Limb (tissue), 2 donors: Measurements from ENCODE around the gene GSTT2.

Experiments
- DNase-seq, 2 donors: peaks; one replicate each; pipeline ENCODE4 v3.0.0-alpha.2; 2016; ENCODE audit errors: extremely low spot score in 2 of 2

GSTT2 gene

DNA sequence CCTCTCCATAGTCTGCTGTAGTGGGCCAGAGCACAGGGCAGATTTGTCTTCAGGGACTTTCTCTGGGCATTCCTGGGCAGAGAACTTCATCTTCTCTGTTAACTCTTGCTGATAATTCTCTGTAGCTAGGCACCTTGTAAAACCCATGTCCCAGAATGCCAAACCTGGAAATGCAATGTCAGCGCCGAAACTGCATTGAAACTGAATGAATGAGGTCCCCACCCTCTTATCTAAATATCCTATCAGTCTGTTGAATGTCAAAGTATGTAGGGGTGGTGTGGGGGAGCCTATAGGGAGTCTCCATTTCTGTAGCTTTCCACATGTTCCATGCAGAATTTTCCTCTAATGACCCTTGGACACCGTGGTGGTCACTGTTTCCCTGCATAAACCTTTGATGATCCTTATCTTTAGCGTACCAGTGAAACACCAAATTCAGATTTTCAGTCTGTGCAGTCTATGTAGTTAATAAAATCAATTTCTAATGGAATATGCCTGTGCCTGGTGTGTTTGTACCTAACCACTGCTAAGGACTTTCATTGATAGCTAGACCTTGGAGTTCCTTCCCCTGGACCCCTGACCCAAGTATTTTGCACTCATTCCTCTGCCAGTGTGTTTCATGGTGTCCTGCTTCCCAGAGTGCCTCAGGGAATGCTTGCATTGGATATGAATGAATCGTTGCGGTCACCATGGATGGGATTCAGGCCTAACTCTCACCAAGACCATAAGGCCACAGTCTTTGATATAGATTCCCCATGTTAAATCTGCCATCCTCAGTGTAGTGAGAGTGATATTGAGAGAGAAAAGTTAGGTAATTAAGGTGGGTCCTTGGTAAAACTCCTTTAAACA is 28.7 kb downstream of the GSTT2 start:
- DNase-seq, result no peak

DNA sequence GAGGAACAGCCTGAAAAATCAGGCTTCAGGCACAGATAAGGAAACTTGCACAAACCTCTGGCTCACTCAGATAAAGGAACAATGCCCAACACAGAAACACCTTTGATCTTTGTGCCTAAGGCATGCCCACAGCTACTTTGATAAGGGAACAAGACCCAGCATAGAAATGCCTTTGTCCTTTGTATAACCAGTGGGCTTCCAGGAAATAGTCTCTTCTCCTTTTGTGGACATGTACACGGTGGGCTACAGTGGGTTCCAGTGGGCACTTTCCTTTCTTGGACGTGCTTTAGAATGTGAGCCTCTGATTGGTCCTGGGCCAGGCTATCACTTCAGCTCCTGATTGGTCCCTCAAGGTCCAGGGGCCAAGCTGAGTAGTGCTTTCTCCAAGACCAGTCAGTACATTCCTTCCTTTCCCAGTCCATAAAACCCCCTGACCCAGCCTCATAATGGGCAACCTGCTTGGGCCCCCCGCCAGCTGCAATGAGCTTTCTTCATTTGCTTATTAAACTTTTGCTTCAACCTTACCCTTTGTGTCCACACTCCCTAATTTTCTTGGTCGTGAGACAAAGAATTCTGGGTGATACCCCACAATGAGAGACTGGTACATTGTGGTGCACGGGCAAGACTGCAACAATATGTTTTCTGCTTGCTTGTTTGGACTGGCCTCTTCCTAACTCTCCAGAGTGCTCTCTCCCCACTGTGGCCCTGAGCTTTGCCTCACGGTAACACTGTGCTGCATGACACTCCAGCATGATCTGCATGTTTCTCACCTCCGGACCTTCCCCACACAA is 29.5 kb downstream of the GSTT2 start:
- no peak for DNase-seq

DNA sequence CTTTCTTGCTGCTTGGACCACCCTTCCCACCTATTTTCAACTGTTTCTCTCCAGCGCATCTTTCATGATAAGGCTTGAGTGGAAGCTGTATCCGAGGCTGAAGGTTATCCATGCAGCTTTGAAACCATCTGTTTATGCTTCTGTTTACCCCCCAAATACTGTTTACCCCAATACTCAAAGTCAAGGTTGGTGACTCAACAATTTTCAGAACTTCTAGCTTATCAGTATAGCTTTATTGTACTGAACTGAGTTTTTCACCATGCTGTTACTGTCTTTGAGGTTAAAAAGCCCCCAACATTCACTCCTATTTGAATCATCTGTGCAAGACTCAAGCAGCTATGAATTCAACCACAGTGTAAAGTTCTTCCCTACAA is 30.1 kb downstream of the GSTT2 start:
- DNase-seq, result no peak

DNA sequence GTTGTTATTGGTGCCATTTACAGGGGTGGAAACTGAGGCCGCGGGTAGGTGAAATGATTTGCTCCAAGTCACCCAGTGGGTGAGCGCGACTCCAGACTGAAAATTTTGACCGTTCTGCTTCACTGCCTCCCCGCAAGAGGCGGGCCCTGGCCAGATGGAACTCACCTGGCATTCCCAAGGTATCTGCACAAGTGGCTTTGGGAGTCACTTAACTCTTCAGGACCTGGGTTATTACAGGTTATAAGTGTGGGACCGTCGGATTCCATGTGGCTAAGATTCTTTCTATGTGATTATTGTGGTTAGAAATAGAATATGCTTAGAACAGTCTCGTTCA is 31.8 kb downstream of the GSTT2 start:
- DNase-seq, result peak in 1 of 2 donors; percentile 49

DNA sequence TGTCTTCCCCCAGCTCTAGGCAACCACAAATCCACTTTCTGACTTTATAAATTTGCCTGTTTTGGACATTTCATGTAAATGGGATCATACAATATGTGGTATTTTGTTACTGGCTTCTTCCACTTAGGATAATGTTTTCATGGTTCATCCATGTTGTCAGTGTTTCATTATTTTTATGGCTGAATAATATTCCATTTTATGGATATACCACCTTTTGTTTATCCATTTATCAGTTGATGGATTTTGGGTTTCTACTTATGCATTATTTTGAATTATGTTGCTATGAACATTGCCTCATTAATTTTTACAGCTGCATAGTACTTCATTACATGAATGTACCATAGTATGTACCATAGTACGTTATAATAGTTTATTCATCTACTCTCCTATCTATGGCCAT is 36.2 kb downstream of the GSTT2 start:
- no peak for DNase-seq

DNA sequence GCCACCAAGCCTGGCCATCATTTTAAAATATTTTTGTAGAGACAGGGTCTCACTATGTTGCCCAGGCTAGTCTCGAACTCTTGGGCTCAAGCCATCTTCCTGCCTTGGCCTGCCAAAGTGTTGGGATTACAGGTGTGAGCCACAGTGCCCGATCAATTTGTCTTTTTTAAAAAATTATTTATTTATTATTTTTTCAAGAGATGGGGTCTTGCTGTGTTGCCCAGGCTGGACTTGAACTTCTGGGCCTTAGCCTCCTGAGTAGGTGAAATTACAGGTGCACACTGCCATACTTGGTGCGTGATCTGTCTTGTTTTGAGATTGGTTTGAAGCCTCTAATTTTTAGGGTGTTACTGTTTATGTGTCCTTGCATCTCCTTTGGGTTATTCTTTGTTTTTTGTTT is 41.4 kb downstream of the GSTT2 start:
- DNase-seq, result no peak

DNA sequence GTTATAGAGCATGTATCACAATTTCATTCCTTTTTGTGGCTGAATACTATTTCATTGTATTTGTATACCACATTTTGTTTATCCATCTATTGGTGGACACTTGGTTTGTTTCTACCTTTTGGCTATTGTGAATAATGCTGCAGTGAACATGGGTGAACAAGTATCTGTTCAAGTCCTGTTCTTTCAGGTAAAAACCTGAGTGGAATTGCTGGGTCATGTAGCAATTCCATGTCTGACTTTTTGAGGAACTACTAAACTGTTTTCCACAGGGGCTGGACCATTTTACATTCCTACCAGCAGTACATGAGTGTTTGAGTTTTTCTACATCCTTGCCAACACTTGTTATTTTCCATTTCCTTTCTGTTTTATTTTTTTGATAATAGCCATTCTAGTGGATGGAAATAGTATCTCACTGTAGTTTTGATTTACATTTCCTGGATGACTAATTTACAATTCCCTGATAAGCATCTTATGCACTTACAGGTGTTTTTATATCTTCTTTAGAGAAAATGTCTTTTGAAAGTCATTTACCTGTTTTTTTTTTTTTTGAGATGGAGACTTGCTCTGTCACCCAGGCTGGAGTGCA is 43.4 kb downstream of the GSTT2 start:
- no peak for DNase-seq

DNA sequence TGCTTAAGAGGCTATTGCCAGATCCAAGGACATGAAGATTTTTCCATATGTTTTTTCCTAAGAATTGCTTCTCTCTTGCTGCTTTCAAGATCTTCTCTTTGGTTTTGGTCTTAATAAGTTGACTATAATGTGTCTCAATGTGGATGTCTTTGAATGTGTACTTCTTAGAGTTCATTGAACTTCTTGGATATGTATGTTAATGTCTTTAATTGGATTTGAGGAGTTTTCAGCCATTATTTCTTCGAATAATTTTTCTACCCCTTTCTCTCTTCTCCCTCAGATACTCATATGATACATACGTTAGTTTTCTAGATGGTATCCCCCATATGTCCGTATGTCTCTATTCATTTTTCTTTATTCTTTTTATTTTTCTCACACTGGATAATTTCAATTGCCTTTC is 44.4 kb downstream of the GSTT2 start:
- no peak for DNase-seq

DNA sequence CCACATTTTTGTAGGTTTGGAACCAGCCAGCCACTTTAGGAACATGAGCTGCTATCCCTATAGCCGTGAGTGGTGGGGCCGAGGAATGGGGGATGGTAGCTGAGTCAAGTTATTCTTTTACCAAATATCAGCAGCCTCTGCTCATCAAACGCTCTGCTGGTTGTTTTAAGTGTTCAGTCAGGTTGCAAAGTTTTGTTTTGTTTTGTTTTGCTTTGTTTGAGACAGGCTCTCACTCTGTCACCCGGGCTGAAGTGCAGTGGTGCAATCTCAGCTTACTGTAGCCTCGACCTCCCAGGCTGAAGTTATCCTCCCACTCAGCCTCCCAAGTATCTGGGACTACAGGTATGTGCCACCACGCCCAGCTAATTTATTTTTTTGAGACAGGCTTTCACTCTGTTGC is 45.5 kb downstream of the GSTT2 start:
- DNase-seq, result no peak

DNA sequence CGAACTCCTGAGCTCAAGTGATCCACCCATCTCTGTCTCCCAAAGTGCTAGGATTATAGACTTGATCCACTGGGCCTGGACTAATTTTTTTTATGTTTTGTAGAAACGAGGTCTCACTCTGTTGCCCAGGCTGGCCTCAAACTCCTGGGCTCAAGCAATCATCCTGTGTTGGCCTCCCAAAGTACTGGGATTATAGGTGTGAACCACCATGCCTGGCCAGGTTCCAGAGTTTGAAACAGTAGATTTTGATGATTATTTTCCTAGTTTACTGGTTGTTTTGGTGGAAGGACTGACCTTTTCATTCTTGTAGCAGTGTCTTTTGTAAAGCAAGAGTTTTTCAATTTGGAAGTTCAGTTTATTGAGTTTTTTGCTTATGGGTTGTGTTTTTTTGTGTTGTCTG is 46.1 kb downstream of the GSTT2 start:
- DNase-seq, result no peak

DNA sequence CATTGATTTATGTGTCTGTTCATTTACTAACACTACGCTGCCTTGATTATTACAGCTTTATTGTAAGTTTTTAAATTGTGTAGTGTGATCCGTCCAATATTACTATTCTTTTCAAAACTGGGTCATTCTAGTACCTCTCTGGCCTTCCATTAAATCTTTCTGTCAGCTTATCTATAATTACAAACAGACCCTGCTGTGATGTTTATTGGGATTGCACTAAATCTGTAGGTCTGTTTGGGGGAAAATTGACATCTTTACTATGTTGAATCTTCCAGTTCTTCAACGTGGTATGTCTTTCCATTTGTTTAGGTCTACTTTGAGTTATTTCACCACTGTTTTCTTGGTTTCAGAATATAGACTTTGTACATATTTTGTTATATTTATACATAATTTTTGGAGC is 46.8 kb downstream of the GSTT2 start:
- no peak for DNase-seq

DNA sequence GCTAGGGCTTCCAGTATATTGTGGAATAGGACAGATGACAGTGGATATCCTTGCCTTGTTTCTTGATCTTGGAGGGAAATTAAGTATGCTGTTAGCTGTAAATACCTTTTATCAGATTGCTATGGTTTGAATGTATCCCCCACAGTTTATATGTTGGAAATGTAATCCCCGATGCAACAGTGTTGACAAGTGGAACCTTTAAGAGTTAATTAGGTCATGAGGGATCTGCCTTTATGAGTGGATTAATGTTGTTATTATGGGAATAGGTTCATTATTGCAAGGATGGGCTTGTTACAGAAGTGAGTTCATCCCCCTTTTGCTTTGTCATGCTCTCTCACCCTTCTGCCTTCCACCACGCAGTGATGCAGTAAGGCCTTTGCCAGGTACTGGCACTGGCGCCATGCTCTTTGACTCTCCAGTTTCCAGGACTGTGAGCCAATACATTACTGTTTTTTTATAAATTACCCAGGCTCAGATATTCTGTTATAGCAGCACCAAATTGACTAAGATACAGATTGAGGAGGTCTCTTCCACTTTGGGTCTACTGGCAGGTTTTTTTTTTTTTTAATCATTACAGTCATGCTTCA is 47.5 kb downstream of the GSTT2 start:
- no peak for DNase-seq

DNA sequence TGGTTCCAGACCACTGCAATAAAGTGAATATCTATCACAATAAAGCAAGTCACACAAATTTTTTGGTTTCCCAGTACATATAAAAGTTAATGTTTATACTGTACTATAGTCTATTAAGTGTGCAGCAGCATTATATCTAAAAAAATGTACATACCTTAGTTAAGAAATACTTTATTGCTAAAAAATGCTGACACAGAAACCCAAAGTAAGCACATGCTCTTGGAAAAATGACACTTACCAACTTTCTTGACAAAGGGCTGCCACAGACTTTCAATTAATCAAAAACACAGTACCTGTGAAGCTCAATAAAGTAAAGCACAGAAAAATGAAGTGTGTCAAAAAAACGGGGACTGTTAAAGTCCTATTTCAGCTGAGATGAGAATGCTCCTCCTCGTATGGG is 48.1 kb downstream of the GSTT2 start:
- DNase-seq, result no peak

DNA sequence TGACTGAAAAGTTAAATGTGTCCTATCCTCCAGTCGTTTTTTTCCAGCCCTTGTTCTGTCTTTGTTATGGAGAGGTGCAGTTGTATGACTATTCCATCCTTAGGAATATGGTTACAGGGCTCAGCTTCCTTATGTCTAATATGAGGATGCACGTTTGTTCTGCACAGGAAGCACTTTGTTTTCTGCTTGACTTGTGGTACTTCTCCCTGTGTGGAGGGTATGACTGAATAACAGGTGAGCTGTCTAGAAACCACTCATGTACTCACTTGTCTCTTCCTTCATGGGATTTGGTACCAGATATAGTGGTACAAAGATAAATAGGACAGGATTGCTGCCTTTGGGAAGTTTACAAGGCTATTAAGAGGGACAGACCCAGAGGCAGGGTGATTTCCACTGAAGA is 48.6 kb downstream of the GSTT2 start:
- DNase-seq, result no peak

DNA sequence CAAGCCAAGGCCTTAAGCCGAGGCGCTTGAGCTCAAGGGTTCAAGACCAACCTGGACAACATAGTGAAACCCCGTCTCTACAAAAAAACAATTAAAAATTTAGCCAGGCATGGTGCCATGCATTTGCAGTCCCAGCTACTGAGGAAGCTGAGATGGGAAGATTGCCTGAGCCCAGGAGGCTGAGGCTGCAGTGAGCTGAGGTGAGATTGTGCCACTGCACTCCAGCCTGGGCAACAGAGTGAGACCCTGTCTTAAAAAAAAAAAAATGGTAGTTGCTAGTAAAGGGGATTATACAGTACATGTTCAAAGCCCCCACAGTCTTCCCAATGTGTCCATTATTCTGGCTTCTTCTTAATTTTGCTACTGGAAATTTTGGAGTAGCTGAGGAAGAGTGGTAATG is 49.4 kb downstream of the GSTT2 start:
- no peak for DNase-seq

DNA sequence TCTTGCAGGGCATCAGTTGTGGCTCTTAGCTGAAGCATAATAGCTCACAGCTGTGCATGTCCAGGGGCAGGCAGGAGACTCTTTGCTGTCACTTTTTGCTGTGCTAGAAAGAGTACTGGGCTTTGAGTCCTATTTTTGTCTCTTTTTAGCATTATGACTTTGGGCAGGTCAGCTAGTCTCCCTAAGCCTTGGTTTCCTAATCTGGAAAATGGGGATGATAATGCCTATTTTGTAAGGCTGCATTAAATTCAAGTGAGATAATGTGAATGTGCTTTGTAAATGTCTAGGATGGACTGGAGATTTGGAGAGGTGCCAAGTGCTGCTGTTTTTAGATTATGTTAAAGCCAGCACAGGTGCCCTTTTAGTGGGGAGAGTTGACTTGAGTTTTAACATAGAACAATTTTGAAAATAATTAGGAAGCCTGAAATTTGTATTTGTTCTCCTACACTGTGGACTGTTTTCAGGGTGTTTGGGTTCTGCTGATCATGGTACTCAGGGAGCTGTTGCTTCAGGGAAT is 50.3 kb downstream of the GSTT2 start:
- DNase-seq, result no peak
